Spleen (tissue), 11 donors: ENCODE measurements around the gene ZEB2. TPM values are rescaled to one million over a fixed set of nuclear protein-coding genes. Genes with fewer than 3 reads are reported as not detected.

ENCODE experiments used
- DNase-seq: peaks from one replicate; pipeline ENCODE4 v3.0.0-alpha.2; 2020
- H3K27ac ChIP-seq, 8 donors: fragments of 200-600 bp; sonication (generic) in 7 of 8; 1 replicate in 4 of 8; 2 replicates in 4 of 8; pipeline versions ENCODE4 v1.5.0 to v1.8.0; 2016 to 2021; ENCODE audit warnings: inconsistent platforms in 4 of 8, mild to moderate bottlenecking in 4 of 8, moderate library complexity in 1 of 8
- H3K27me3 ChIP-seq, 7 donors: fragments of 200-600 bp; sonication (generic) in 6 of 7; replicated peaks in 1 of 7; 1 replicate in 4 of 7; 2 replicates in 3 of 7; pipeline versions ENCODE4 v1.5.0 to v1.8.0; 2016 to 2021; ENCODE audit warnings: inconsistent platforms in 3 of 7, mild to moderate bottlenecking in 1 of 7
- H3K36me3 ChIP-seq, 6 donors: fragments of 200-600 bp; sonication (generic) in 5 of 6; 1 replicate in 4 of 6; 2 replicates in 2 of 6; pipeline versions ENCODE4 v1.5.0 to v1.8.0; 2016 to 2021; ENCODE audit warnings: inconsistent platforms in 2 of 6
- H3K4me1 ChIP-seq, 6 donors: fragments of 200-600 bp; sonication (generic) in 5 of 6; 1 replicate in 3 of 6; 2 replicates in 3 of 6; pipeline versions ENCODE4 v1.5.0 to v1.8.0; 2016 to 2021; ENCODE audit warnings: inconsistent platforms in 3 of 6
- H3K4me3 ChIP-seq, 8 donors: fragments of 200-600 bp; sonication (generic) in 7 of 8; 1 replicate in 4 of 8; 2 replicates in 4 of 8; pipeline versions ENCODE4 v1.5.0 to v1.8.0; 2016 to 2021; ENCODE audit warnings: inconsistent platforms in 4 of 8, mild to moderate bottlenecking in 4 of 8, moderate library complexity in 2 of 8
- H3K9me3 ChIP-seq, 8 donors: fragments of 200-600 bp; sonication (generic) in 7 of 8; 1 replicate in 4 of 8; 2 replicates in 4 of 8; pipeline versions ENCODE4 v1.5.0 to v1.8.0; 2016 to 2021; ENCODE audit warnings: inconsistent platforms in 4 of 8
- POLR2A ChIP-seq, 3 donors: fragments of 450-650 bp; IDR thresholded peaks; one replicate each; pipeline ENCODE4 v1.5.1; 2017; ENCODE audit warnings: antibody characterized with exemption in 3 of 3, mild to moderate bottlenecking in 1 of 3
- POLR2AphosphoS5 ChIP-seq, 3 donors: sonication (generic); formaldehyde crosslinking; IDR thresholded peaks; one replicate each; pipeline ENCODE4 v1.5.1; 2017; ENCODE audit warnings: antibody characterized with exemption in 3 of 3
- WGBS, 5 donors: extraction: QIAGEN DNeasy Blood & Tissue Kit in 3 of 5; methylation state at CpG; one replicate each; pipeline versions ENCODE4 v1.1.5 to v1.1.7; 2013 to 2018; 5-methylcytosine and 5-hydroxymethylcytosine counted together
- intact Hi-C: fragments of 100-400 bp; cut with DNase I; formaldehyde crosslinking; loops from one replicate; pipeline ENCODE4 v1.15.0; 2023; ENCODE audit warnings: low total_unique reads
- polyA plus RNA-seq, 3 donors: library from polyadenylated mRNA; stranded (reverse); fragments of 200-250 nt; gene quantifications; one replicate each; pipeline ENCODE4 v1.2.1, GENCODE V29; 2013
- total RNA-seq, 7 donors: library from RNA; depleted of rRNA in 3 of 7; stranded (reverse); fragments of >200 nt in 3 of 7; fragmentation: NEBNext Ultra II Directional in 4 of 7; extraction: Animal tissue kit (Norgen Biotek cat#: 25700) in 4 of 7; gene quantifications; one replicate each; pipeline versions ENCODE4 v1.1.0 to v1.2.1, GENCODE V29; 2016 to 2021
- TF ChIP-seq, protein P1 (sequence below), 11 experiments: fragments of 200-600 bp in 7 of 11; fragments of 450-650 bp in 4 of 11; sonication (generic) in 4 of 11; IDR thresholded peaks in 8 of 11; conservative IDR thresholded peaks in 3 of 11; 1 replicate in 7 of 11; 2 replicates in 4 of 11; pipeline versions ENCODE4 v1.4.0 to v1.8.0; 2016 to 2021; ENCODE audit warnings: antibody characterized with exemption in 11 of 11, inconsistent platforms in 4 of 11, mild to moderate bottlenecking in 1 of 11
- donor health status: healthy with polysubstance abuse.
- donor health status: DM: no; HTN: no; CAD: no; lungs with moderate emphysema.
- donor health status: DM: no; HTN: no; CAD: no.
- donor health status: Bipolar disorder and iron deficiency.
- donor health status: healthy.
- donor health status: DM: no; HTN: no; CAD: no.
- donor health status: DM: yes; HTN: yes; CAD: no.

The ZEB2 gene
- total and polyA plus RNA-seq, 10 donors, result 25.5 to 362 (median 240) TPM

GRCh38 chr2:144459286-144459685 is 60.6 kb downstream of the ZEB2 start:
- H3K4me3 ChIP-seq, result peak overlapping the region in 1 of 8 donors; percentile 27
- H3K27ac ChIP-seq, result peak overlapping the region; percentile 5 to 84 (median 64)
- intact Hi-C loops, result no loop called here
- TF ChIP-seq, protein P1, sequence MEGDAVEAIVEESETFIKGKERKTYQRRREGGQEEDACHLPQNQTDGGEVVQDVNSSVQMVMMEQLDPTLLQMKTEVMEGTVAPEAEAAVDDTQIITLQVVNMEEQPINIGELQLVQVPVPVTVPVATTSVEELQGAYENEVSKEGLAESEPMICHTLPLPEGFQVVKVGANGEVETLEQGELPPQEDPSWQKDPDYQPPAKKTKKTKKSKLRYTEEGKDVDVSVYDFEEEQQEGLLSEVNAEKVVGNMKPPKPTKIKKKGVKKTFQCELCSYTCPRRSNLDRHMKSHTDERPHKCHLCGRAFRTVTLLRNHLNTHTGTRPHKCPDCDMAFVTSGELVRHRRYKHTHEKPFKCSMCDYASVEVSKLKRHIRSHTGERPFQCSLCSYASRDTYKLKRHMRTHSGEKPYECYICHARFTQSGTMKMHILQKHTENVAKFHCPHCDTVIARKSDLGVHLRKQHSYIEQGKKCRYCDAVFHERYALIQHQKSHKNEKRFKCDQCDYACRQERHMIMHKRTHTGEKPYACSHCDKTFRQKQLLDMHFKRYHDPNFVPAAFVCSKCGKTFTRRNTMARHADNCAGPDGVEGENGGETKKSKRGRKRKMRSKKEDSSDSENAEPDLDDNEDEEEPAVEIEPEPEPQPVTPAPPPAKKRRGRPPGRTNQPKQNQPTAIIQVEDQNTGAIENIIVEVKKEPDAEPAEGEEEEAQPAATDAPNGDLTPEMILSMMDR (IDR thresholded peaks at IDR 0.05 in 8 of 11, conservative IDR thresholded peaks at IDR 0.05 in 3 of 11), result no peak
- no peak for TF ChIP-seq POLR2A (IDR thresholded peaks at IDR 0.05)
- TF ChIP-seq POLR2AphosphoS5 (IDR thresholded peaks at IDR 0.05), result no peak
- H3K36me3 ChIP-seq, result peaks cover 0 to 25% (median 0%) of the 10 kb centered on the region in 6 donors
- H3K27me3 ChIP-seq, result no peaks in the 10 kb centered on the region
- 22 to 34% (median 26%) methylated on average over 3 of the region's 3 CpGs for WGBS, 5 donors
- H3K4me1 ChIP-seq, result peaks cover 75 to 100% (median 90%) of the 10 kb centered on the region in 6 donors
- H3K9me3 ChIP-seq, result no peaks in the 10 kb centered on the region
- no peak for DNase-seq

GRCh38 chr2:144458541-144458940 is 61.4 kb downstream of the ZEB2 start:
- Histone ChIP-seq H3K4me3 (no peak overlapping the region), H3K27ac (peak overlapping the region in 7 of 8 donors; percentile 51 to 84 (median 68)), H3K4me1 (peaks cover 83 to 100% (median 97%) of the 10 kb centered on the region in 6 donors), H3K36me3 (peaks cover 0 to 18% (median 0%) of the 10 kb centered on the region in 6 donors), H3K27me3 (no peaks in the 10 kb centered on the region), H3K9me3 (no peaks in the 10 kb centered on the region)
- WGBS, 5 donors, result 30 to 49% (median 33%) methylated on average over 3 of the region's 3 CpGs
- DNase-seq, result no peak
- no peak for TF ChIP-seq POLR2A (IDR thresholded peaks at IDR 0.05)
- TF ChIP-seq, protein P1 (IDR thresholded peaks at IDR 0.05 in 8 of 11, conservative IDR thresholded peaks at IDR 0.05 in 3 of 11), result no peak
- intact Hi-C loops, result no loop called here

DNA sequence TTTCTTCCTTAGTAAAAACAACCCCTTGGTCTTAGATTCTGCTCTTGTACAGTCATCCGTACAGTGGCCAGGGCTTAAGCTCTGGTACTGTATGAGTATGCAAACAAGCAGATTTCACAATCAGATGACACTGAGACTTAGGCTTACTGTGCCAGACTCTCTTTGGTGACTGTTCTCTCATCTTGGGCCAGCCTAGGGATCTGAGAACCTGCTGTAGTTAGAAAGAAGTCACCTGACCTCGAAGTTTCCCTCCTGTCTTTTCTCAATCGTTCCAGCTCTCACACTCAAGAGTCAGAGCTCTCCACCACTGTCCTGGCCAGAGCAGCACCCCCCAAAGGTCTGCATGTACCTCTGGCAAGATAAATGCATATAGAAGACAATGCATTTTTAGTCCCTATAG is 63.2 kb downstream of the ZEB2 start:
- 8 to 21% (median 17%) methylated on average over 3 of the region's 3 CpGs for WGBS, 5 donors
- TF ChIP-seq, protein P1 (IDR thresholded peaks at IDR 0.05 in 8 of 11, conservative IDR thresholded peaks at IDR 0.05 in 3 of 11), result no peak
- TF ChIP-seq POLR2A (IDR thresholded peaks at IDR 0.05), result no peak
- peak in 1 of 3 donors; percentile 75 for TF ChIP-seq POLR2AphosphoS5 (IDR thresholded peaks at IDR 0.05)
- intact Hi-C loops, result no loop called here
- H3K9me3 ChIP-seq, result no peaks in the 10 kb centered on the region
- no peak overlapping the region for H3K4me3 ChIP-seq
- DNase-seq, result no peak
- peaks cover 81 to 100% (median 99%) of the 10 kb centered on the region in 6 donors for H3K4me1 ChIP-seq
- H3K27me3 ChIP-seq, result no peaks in the 10 kb centered on the region
- H3K27ac ChIP-seq, result peak overlapping the region in 7 of 8 donors; percentile 53 to 84 (median 75)
- H3K36me3 ChIP-seq, result peaks cover 0 to 7% (median 0%) of the 10 kb centered on the region in 6 donors

GRCh38 chr2:144455987-144456386 is 63.9 kb downstream of the ZEB2 start:
- no peak for DNase-seq
- Histone ChIP-seq H3K27ac (peak overlapping the region in 7 of 8 donors; percentile 53 to 84 (median 75)), H3K9me3 (no peaks in the 10 kb centered on the region), H3K36me3 (peaks cover 0 to under 1% (median 0%) of the 10 kb centered on the region in 6 donors), H3K4me3 (no peak overlapping the region), H3K27me3 (no peaks in the 10 kb centered on the region), H3K4me1 (peaks cover 78 to 100% (median 99%) of the 10 kb centered on the region in 6 donors)
- TF ChIP-seq, protein P1 (IDR thresholded peaks at IDR 0.05 in 8 of 11, conservative IDR thresholded peaks at IDR 0.05 in 3 of 11), result no peak
- TF ChIP-seq POLR2AphosphoS5 (IDR thresholded peaks at IDR 0.05) (no peak), POLR2A (IDR thresholded peaks at IDR 0.05) (no peak)
- intact Hi-C loops, result no loop called here
- 72 to 83% (median 78%) methylated on average over 3 of the region's 3 CpGs for WGBS, 5 donors
